NOMO-1 (cell line): ENCODE results near the gene BAIAP2L1.

ENCODE experiments used
- DNase-seq, 2 experiments: peaks; one replicate each; lab custom pipeline; 2025; ENCODE audit not compliant: unreplicated experiment in 2 of 2; lab: John Stamatoyannopoulos, UW

BAIAP2L1 gene

DNA sequence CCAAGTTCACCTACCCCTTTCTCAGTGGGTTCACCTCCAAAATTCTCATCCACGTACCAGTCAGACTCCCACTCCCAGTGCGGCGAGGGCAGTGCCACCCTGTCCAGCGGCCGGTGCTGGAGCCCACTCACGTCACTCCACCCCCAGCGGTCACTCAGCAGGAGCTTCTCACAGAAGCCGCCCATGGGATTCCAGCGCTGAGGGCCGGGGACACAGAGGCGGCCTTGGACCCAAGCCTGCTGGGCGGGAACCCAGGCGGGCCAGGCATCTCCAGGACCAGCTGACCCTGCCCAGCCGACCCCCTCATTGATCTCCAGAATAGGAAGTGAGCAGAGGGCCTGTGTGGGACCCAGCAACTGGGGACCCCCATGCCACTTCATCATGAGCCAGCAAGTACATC is 156.0 kb downstream of the BAIAP2L1 start:
- DNase-seq = no peak

DNA sequence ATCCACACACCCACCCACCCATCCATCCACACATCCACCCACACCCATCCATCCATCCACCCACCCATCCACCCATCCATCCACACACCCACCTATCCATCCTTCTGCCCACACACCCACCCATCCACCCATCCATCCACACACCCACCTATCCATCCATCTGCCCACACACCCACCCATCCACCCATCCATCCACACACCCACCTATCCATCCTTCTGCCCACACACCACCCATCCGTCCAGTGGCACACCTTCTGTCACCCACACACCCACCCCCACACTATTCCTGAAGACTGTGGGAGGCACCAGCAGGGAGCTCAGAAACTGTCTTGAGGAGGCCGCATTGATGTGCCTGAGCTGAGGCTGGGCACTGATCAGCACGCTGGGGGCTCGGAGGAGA is 158.0 kb downstream of the BAIAP2L1 start:
- DNase-seq = no peak

DNA sequence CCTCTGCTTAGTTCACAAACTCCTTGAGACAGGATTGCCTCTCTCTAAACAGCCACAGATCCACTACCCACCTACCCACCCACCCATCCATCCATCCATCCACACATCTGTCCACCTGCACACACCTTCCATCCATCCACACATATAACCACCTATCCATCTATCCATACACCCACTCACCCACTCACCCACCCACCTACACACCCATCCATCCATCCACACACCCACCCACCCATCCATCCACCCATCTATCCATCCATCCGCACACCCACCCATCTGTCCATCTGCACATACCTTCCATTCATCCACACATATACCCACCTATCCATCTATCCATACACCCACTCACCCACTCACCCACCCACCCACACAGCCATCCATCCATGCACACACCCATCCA is 158.5 kb downstream of the BAIAP2L1 start:
- no peak for DNase-seq

DNA sequence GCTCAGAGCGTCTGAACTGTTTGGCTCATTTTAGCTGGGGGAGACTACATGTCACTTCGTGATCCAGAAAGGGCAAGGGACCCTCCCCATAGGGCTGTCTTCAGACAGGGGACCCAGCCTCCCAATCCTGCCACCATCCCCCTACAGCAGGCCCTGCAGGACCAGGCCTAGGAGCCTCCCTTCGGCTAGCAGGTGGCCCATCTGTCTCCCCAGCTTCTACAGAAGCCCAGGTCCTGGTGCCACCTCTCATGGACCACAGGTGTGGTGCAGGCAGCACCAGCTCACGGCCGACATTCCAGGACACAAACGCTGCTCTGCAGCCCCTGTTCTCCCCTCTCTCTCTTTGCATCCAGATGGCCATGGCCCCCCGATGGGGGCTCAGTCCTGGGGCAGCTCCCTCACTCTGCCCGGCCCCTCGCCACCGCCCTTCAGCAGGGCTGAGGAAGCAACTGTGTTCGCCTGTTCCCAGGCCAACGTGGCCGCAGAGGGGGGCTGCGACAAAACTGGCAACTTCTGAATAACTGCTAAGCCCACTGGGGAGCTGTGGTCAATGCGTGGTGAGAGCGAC is 159.1 kb downstream of the BAIAP2L1 start:
- DNase-seq = no peak
